Activated naive CD4-positive, alpha-beta T cell (primary cell): ENCODE measurements around the gene MAML2.

Experiments
- DNase-seq, 4 experiments: peaks; one replicate each; lab custom pipeline; 2025; lab: John Stamatoyannopoulos, UW

Gene MAML2

GRCh38 chr11:96008161-96008720 lies 334.8 kb downstream of the MAML2 start:
- DNase-seq = no peak

DNA sequence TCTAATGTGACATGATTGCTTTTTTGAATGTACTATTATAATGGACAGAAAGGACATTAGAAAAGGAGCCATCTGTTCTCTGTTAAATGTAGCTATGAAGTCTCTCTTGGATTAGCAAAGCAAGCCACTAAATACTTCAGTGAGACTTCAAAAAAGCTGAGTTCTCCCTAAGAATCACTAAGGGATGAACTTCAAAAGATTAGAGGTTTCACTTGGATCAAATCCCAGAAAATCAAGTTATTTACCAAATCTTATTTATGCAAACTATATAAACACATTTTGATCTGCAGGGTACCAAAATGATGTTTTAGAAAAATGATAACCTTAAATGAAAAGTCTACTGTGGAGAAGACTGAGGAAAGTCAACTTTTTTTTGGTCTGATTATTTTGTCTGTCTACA lies 337.0 kb downstream of the MAML2 start:
- DNase-seq = no peak

GRCh38 chr11:96004862-96005261 lies 338.1 kb downstream of the MAML2 start:
- no peak for DNase-seq

GRCh38 chr11:96002754-96003290 lies 340.2 kb downstream of the MAML2 start:
- no peak for DNase-seq

DNA sequence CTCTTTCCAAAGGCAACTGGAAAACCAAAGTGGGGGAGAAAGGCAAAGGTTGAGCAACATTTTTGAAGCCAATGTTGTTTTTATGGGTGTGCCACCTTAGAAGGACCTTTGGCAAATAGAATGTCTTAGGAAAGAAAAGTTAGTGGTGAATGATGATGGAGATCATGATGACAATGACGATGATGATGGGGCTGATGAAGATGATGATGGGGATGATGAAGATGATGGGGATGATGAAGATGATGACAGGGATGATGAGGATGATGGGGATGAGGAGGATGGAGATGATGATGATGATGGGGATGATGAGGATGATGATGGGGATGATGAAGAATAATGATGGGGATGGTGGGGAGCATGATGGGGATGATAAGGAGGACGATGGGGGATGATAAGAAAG lies 340.7 kb downstream of the MAML2 start:
- DNase-seq = no peak

DNA sequence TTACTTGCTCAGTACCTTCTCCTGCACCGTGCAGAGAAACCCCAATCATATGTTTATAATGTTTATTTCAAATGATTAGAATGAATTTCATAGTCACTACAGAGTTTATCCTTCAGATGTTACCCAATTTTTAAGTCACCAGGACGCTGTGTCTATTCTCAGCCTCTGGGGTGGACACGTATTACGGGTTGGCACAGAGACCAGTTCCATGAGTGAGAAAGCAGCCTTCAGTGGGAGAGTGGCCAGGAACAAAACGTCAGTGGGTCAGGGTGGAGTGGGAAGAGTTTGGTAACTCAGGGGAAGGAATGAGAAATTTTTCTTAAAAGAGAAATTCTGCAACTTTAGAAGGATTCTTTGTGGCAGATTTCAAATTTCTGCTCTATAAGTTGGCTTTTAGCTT lies 342.0 kb downstream of the MAML2 start:
- DNase-seq = no peak

DNA sequence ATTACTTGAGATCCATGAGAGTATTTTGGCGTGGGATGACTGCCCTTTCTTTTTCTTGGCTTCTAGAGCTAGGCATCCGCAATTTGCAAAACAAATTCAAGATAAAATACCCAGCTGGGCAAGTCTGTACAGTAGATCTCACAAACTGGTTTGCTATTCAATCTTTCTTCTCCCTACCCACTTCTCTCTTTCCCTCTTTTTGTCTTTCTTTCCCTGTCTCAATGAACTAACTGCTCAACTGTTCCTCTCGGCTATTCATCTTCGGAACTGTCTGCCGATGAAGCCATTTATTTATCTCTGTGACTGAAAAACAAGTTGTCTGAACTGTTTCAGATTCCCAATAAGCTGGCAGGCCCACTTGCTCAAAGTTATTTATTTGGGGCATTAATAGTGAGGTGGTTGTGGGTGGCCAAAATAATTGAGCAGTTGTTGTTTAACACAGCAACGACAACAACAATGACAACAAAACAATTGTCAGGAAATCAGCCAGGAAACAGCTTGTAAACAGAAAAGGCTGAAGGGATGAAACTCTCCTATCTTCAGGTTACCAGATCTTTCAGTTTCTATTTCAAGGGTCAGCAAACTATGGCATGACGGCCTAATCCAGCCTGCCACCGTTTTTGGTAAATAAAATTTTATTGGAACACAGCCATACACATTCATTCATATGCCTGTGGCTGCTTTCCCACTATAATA lies 343.1 kb downstream of the MAML2 start:
- no peak for DNase-seq

DNA sequence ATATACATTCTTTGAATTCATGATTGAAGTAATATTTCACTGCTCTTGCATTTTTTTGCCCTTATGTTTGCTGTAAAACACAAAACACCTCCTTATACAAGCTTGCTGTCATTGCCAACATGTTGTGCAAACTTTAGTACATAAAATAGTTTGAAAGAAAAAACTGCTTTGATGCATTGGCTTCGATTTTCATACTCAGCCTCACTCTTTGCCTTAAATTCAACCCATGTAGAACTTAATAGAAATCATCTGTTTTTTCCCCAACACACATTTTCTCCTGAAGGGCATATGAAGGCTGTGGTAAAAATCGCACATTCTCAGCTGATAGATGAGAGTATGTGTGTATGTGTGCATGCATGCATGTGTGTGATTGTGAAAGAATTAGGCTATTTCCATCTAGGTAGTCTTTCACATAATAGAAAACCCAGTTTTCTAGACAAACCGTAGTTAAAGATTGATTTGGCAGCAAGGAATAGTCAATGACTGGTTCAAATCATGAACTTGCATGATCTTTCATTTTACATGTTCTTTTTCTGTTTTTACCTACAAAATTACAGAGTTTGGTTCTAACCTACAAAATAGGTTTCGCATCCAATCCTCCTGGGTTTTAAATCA lies 346.3 kb downstream of the MAML2 start:
- no peak for DNase-seq

GRCh38 chr11:95994329-95994728 lies 348.7 kb downstream of the MAML2 start:
- DNase-seq = no peak

DNA sequence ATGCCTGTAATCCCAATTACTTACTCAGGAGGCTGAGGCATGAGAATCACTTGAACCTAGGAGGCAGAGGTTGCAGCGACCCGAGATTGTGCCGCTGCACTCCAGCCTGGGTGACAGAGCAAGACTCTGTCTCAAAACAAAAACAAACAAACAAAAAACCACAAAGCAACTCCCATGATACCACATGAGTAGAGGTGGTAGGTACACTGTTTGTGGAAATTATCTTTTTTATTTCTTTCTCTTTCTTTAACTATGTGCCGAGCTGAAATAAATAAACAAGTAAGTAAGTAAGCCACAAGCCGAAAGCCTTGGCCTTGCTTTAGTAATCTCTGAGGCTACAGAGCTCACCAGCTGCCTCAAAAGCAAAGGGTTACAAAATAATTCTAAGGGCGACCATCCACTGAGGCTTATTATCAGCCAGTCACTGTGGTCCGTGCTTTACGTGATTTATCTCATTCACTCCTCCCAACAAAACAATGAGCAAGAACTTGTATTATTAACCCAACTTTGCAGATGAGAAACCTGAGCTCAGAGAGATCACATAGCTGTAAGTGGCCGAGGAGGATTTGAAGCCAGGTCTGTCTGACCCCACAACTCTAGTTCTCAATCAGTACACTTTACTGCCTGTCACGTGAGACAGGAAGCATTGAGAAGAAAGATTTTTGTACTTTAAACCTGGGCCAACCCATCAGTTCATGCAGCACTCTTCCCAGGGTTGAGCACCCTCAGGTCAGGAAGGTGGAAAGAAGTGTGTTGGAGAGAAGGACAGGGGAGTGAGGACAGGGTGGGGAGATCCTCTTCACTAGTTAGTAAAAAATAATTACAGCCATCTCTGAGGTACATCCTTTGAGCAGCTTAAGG lies 349.3 kb downstream of the MAML2 start:
- no peak for DNase-seq

DNA sequence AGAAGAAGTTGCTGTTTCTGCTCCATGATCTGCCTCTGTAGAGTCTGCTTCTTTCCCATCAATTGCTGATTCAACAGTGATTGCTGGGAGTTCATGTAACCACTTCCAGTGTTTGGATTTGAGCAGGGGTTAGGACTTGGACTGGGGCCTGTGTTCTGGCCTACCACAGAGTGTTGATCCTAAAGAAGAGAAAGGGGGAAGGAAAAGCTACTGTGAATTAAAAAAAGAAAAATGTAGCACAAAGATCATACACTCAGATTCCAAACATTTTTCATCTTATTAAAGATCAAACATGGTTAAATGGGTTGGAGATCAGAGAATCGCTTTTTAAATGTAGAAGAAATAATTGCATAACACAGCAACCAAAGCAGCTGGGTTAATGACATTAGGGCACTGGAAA lies 351.4 kb downstream of the MAML2 start:
- no peak for DNase-seq

DNA sequence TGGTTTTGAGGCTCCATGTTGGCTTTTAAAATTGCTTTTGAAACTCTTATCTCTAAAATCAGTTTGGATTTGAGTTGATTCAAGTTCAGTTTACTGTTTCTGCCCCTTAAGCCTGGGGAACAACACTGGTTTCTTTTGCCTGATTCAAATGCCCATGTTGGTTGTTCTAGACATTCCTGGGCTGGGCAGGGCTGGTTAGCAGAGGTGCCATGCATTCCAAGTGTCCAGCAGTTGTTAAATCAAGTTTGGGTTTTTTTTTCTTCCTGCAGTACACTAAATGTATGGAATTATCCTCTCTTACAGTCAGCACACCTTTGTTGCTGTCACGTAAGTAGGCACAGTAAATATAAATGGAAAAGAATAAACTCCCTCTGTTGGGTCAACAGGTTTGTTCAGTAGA lies 351.9 kb downstream of the MAML2 start:
- no peak for DNase-seq

GRCh38 chr11:95989780-95990179 lies 353.2 kb downstream of the MAML2 start:
- no peak for DNase-seq

- DNase-seq = no peak
Observed at GRCh38 chr11:95989076-95989605, 353.9 kb downstream of the MAML2 start.

GRCh38 chr11:95985174-95985808 lies 357.7 kb downstream of the MAML2 start:
- DNase-seq = no peak

- DNase-seq = no peak
Observed at GRCh38 chr11:95984072-95984471, 358.9 kb downstream of the MAML2 start.

GRCh38 chr11:95977534-95978174 lies 365.3 kb downstream of the MAML2 start:
- DNase-seq = no peak

DNA sequence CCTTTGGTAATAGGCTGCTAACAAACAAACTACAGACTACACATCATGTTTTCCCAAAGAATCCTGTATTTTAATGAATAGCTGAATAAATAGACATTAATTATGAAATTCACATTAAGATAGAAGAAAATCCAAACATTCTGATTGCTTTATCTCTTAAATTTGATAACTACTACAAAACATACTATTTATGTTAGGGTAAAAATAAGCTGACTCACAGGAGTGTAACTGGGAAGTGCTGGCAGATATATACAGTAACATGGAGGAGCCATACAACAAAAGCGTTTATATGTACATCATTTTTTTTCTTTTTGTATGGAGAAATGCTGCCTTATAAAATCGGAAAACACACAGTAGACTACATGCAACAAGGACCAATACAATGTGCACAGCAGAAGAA lies 366.4 kb downstream of the MAML2 start:
- no peak for DNase-seq

DNA sequence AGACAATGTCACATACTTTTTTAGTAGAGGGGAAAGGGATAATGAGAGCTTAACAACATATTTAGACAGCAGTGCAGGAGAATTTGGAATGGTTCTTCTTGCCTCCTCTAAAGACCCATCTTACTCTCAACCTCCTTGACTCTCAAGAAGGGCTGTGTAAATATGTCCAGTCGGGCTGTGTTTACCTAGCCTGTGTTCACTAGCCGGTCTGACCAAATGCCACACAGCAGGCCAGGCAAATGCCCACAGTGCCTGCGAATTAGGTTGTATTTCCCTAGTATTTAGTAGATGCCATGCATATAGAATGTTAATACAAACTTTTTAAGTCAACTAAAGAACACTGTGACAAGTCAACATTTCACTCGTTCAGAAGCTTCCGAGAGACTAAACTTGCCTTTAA lies 367.7 kb downstream of the MAML2 start:
- no peak for DNase-seq

DNA sequence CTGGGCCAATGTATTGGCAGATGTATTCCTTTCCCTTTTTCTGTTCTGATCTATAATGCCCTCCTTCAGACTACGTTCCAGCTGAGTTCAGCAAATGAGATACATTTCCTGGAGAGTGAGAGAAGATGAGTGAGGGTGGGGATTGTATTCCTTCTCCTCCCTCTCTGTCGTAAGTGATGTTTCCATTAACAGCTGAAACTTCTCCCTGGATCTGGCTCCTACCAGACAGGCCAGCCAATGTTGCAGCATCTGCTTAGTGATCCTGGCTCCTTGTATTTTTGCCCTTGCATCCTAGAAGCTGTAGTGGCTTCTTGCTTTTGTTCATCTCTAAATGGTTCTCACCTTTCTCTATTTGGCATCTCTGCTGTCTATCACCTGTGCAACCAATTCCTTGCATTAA lies 370.9 kb downstream of the MAML2 start:
- DNase-seq = no peak

DNA sequence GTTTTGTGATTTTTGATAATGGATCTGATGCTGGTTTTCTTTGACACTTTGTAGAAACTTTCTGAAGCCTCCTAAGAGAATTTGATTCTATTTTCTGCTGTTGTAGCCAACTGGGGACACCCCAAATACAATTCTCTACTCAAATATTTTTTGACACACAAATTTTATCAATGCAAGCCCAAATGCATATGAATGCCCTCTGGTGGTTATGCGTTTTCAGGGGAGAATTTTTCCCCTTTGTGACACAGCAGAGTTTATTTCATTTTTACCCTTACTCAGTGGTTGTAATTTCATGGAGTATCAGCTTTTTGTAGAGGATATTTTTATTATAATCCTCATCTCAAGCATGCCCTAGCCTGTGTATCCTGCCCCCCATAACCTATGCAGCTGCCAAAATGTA lies 374.4 kb downstream of the MAML2 start:
- no peak for DNase-seq
